Cerebellar nuclear complex (tissue), 1 donor: ENCODE results near the gene NUP210.

ENCODE experiments used
- DNase-seq, 2 experiments: peaks; one replicate each; lab custom pipeline; 2025; lab: John Stamatoyannopoulos, UW

NUP210 gene

GRCh38 chr3:13348661-13349396, 71.3 kb downstream of the NUP210 start:
- DNase-seq, result no peak

- no peak for DNase-seq
These were observed 72.0 kb downstream of the NUP210 start for GRCh38 chr3:13348100-13348499.

DNA sequence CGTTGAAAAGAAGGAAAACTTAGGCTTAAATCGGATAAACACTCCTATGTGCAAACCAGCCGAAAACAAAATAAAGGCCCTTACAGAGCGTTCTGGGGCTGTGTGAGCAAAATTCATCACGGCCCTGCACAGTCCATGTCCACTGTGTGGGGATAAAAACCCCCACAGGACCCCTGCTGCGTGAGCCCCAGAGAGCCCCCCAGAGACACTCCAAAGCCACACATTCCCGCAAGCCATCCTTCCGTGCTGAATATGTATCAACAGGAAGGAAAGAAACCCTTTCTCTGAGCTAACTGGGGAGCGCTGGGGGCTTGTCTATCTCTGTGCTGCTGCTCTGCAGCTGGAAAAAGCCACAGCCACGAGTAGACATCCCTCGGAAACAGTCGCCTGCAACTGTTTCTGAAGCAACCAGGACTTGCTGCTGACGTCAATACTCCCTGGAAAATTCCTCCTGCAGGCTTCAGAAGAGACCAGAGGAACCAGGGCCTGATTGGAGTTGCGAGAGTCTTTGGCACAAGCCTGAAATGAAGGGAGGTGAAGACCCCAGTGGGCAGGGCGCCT, 72.7 kb downstream of the NUP210 start:
- DNase-seq, result no peak

DNA sequence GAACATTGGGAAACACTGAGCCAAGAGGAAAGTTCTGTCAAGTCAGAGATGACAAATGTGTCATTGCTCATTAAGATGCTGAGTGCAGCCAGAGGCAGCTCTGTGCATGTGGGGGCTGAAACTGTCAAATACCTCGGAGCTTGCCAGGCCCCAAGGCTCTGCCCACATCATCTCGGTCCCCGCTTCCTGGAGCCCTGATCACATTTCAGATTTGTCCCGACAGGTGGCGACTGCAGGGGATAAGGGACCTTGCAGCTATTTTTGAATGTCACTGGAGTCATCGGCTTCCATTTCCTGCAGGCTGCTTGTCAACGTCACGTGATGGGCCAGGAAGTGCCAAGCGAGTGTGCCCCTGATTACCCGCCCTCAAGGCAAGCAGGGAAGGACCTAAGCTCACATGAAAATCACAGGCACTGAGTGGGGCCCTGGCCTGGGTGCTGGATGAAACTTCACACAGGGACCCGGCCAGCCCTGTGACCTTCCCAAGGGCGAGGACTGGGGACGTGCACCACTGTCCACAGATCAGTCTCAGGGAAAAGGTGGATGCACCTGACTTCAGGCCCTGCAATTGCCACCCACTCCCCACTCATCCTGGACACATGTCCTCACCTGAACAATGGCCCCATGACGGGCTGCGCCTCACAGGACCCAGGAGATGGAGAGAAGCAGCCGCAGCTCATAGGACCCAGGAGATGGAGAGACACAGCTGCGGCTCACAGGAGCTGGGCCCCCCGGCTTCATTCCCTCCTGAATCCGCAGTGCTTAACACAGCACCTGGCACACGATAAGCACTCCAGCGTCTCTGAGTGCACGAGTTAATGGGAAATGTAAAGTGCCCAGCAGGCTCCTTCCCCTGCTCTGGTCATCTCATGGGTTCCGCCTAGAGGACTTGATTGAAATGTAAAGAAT, 73.4 kb downstream of the NUP210 start:
- DNase-seq, result no peak

DNA sequence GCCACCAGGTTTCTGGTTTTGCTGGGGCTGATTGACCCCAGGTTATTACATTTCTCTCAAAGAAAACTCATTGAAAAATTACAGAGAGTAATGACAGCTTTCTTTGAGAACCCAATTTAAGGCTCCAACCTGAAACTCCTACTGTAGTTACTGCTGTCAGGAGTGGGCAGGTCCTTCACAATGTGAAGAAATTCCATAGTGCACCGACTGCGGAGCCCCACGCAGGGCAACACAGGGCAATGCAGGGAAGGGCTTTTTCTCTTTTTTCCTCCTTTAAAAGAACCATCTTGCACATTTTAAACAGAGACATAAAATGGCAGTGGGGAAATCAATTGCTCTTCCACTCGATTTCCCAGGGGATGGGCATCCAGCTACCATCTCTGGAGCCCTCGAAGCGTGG, 74.3 kb downstream of the NUP210 start:
- no peak for DNase-seq

- no peak for DNase-seq
These were observed 74.8 kb downstream of the NUP210 start for GRCh38 chr3:13345284-13345683.

DNA sequence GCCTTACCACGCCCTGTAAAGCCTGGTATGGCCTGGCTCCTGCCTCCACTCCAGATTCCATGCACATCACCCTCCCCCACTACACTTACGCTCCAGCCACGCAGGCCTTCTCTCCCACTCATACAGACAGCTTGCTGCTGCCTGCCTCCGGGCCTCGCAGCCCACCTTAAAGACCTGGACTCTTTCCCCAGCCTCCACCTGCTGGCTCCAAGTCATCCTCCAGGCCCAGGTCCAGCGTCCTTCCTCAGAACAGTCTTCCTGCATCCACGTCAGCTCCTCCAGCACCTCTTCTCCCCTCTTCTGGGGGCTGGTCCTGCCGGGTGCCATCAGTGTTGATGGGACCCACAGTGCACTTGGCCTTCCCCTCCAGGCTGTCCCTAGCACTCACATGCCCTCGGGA, 75.5 kb downstream of the NUP210 start:
- no peak for DNase-seq

DNA sequence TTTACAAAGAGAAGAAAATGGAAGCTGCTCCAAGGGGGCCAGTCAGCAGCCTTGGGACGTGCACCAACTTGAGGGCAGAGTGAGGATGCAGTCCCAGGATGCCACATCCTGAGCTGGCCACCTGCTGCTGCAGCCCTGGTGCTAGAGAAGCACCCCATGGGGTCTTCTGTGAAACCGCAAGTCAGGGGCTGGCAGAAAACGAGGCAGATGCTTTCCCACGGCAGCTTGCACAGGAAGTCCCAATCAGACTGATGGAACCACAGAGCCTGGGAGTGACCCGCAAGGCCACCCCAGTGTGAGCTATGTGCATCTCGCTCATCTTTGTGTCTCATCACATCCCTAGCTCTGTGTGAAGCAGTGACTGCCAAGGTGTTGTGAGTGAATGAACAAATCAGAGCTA, 76.5 kb downstream of the NUP210 start:
- DNase-seq, result no peak

- no peak for DNase-seq
These were observed 78.8 kb downstream of the NUP210 start for GRCh38 chr3:13341229-13341905.

GRCh38 chr3:13339833-13340232, 80.3 kb downstream of the NUP210 start:
- no peak for DNase-seq

GRCh38 chr3:13338996-13339395, 81.1 kb downstream of the NUP210 start:
- DNase-seq, result no peak

DNA sequence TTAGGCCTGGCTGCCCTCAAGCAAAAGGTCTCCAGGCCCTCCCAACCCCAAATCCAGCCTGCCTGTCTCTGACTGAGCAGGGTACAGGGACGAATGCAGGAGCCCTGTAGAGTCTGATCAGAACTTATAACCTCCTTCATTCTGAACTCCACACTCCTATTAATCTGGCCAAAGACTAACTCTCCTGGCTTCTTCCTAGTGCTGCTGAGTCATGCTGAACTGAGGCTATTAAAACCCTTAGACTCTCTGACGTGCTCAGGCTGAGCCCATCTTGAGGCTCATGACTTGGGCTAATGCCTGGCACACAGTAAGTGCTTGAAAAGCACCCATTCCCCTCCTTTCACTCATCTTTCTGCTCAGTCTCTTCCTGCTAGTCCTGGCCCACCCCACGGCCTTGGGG, 81.9 kb downstream of the NUP210 start:
- no peak for DNase-seq

GRCh38 chr3:13336592-13336991, 83.5 kb downstream of the NUP210 start:
- no peak for DNase-seq

- no peak for DNase-seq
These were observed 84.6 kb downstream of the NUP210 start for GRCh38 chr3:13335503-13335902.

GRCh38 chr3:13335059-13335458, 85.1 kb downstream of the NUP210 start:
- DNase-seq, result no peak

- peak in 1 of 2 experiments; percentile 29 for DNase-seq
These were observed 86.8 kb downstream of the NUP210 start for GRCh38 chr3:13333236-13333897.

DNA sequence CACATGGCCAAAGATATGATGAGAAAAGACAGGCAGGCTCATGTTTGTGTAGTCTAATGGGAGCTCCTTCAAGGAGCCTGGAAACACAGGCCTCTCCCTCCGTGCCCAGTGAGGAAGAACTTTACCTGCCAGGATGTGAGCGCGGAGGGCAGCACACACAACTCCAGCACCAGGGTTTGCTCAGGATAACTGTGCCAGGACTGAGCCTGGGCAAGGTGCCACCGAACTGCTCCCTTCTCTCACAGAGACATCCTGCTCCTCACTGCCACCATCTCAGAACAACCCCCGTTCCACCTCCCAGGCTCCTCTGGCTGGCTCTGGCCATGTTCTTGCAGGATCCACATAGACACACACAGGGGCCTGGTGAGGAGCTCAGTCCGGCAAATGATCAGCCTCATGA, 87.4 kb downstream of the NUP210 start:
- DNase-seq, result peak in 1 of 2 experiments; percentile 29

DNA sequence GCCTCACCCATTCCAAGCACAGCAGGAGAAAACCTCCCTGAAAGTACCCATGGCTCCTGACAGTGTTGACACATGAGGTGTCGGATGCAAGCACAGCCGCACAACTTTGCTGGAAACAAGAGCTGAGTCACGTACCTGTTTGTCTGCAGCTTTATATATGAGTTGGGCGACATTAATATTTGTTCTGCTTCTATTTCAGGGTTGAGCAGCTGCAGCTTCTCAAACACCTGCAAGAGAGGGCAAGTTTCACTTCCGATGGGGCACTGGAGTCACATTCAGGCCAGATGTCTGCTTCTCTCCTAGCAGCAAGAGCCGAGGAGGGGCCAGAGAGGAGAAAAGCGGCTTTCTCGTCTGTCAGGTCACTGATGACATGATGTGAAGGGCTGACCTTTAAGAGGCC, 88.0 kb downstream of the NUP210 start:
- DNase-seq, result no peak

DNA sequence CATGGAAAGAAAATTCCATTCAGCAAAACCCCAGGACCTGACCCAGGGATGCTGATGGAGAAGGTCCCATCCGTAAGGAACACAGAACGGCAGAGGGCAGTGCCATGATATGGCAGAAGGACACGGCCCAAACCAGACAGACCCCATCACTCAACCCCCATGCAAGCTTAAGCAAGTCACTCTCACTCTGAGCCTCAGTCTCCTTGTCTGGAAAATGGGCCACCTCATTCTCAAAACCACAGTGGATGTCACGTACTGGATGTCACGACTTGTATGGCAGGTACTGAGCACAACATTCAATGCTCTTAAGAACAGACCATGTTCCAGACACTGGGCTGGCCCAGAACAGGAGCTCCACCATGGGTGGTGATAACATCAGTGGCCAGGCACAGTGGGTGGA, 90.4 kb downstream of the NUP210 start:
- DNase-seq, result no peak

- no peak for DNase-seq
These were observed 94.2 kb downstream of the NUP210 start for GRCh38 chr3:13325892-13326443.

DNA sequence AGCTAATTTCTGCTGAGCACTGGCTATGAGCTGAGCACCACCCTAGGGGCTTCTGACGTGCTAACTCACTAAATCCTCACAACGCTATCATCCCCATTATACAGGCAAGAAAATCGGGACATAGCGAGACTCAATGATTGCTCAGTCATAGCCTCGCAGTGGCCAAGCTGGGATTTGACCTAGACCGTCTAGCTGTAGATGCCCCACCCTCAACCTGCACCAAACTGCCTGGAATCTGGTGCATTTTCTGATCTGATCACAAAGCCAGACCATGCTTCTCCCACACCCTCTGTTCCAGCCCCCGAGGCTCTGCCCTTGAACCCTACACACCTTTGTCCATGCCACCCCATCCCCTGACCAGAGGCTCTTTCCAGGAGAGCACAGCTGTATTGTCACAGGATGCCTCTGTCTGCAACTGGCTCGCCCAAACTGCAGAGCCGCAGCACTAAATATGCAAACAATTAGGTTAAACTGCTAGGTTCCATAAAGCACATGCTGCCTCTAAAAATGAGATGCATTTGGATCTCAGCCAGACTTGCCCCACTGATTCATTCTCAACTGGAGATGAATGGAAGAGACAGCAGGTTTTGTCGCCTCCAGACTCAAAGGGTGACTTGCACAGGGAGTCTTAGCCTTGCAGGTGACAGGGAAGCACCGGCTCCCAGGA, 95.2 kb downstream of the NUP210 start:
- DNase-seq, result no peak
